Stimulated activated CD4-positive, alpha-beta T cell treated with anti-CD3 and anti-CD28 coated beads, Interleukin-1b, Interleukin-23, amount 100 ng/mL, for 24 hours (primary cell): Measurements from ENCODE around the gene NUP214.
"Not testable (repeated sequence)": the region's sequence is repeated elsewhere in the genome, so short reads cannot be mapped to it uniquely, and the experiment has no call there.

Experiments
- DNase-seq, 4 experiments: peaks; one replicate each; pipeline ENCODE4 v3.0.0-alpha.2; 2020; ENCODE audit warnings: low read depth in 4 of 4, low spot score in 1 of 4

The NUP214 gene

GRCh38 chr9:131258698-131259431 is 133.5 kb downstream of the NUP214 start:
- no peak for DNase-seq

- no peak for DNase-seq
Observed at GRCh38 chr9:131259432-131259898, 134.1 kb downstream of the NUP214 start.

- no peak for DNase-seq
Observed at GRCh38 chr9:131259916-131260597, 134.7 kb downstream of the NUP214 start.

- no peak for DNase-seq
Observed at GRCh38 chr9:131260751-131261452, 135.5 kb downstream of the NUP214 start.

GRCh38 chr9:131262327-131263032 is 137.1 kb downstream of the NUP214 start:
- DNase-seq, result no peak

GRCh38 chr9:131263033-131263343 is 137.6 kb downstream of the NUP214 start:
- not testable (repeated sequence) for DNase-seq

GRCh38 chr9:131263701-131264100 is 138.3 kb downstream of the NUP214 start:
- DNase-seq, result no peak

- DNase-seq, result no peak
Observed at GRCh38 chr9:131264231-131264630, 138.8 kb downstream of the NUP214 start.

GRCh38 chr9:131266266-131267229 is 141.2 kb downstream of the NUP214 start:
- DNase-seq, result no peak

- DNase-seq, result no peak
Observed at GRCh38 chr9:131270171-131271015, 145.0 kb downstream of the NUP214 start.

GRCh38 chr9:131271016-131271273 is 145.6 kb downstream of the NUP214 start:
- not testable (repeated sequence) for DNase-seq

- DNase-seq, result no peak
Observed at GRCh38 chr9:131271506-131271931, 146.1 kb downstream of the NUP214 start.

- no peak for DNase-seq
Observed at GRCh38 chr9:131272212-131272611, 146.8 kb downstream of the NUP214 start.

GRCh38 chr9:131273146-131273855 is 147.9 kb downstream of the NUP214 start:
- DNase-seq, result no peak

- no peak for DNase-seq
Observed at GRCh38 chr9:131273856-131274673, 148.7 kb downstream of the NUP214 start.

GRCh38 chr9:131274674-131275331 is 149.4 kb downstream of the NUP214 start:
- DNase-seq, result no peak

GRCh38 chr9:131275332-131276093 is 150.1 kb downstream of the NUP214 start:
- DNase-seq, result no peak
